NAMALWA (cell line): ENCODE data around the gene CA10.

ENCODE experiments used
- DNase-seq: peaks from one replicate; pipeline ENCODE4 v3.0.0-alpha.2; 2015; ENCODE audit warnings: low spot score

The CA10 gene

GRCh38 chr17:51860954-51861561 lies 297.5 kb downstream of the CA10 start:
- peak; percentile 55 for DNase-seq

GRCh38 chr17:51857052-51857597 lies 301.4 kb downstream of the CA10 start:
- no peak for DNase-seq

GRCh38 chr17:51855806-51856205 lies 302.7 kb downstream of the CA10 start:
- no peak for DNase-seq

- no peak for DNase-seq
Measured at GRCh38 chr17:51853857-51854256, 304.7 kb downstream of the CA10 start.

GRCh38 chr17:51852603-51853002 lies 305.9 kb downstream of the CA10 start:
- DNase-seq: no peak

- DNase-seq: peak; percentile 2
Measured at GRCh38 chr17:51850201-51850600, 308.3 kb downstream of the CA10 start.

- DNase-seq: no peak
Measured at GRCh38 chr17:51848451-51848850, 310.1 kb downstream of the CA10 start.

- no peak for DNase-seq
Measured at GRCh38 chr17:51846566-51846965, 311.9 kb downstream of the CA10 start.

- no peak for DNase-seq
Measured at GRCh38 chr17:51845776-51846175, 312.7 kb downstream of the CA10 start.

- DNase-seq: no peak
Measured at GRCh38 chr17:51842763-51843162, 315.8 kb downstream of the CA10 start.

GRCh38 chr17:51841669-51842068 lies 316.8 kb downstream of the CA10 start:
- no peak for DNase-seq

- DNase-seq: no peak
Measured at GRCh38 chr17:51840688-51841087, 317.8 kb downstream of the CA10 start.

- DNase-seq: no peak
Measured at GRCh38 chr17:51833620-51834019, 324.9 kb downstream of the CA10 start.

- no peak for DNase-seq
Measured at GRCh38 chr17:51833045-51833444, 325.5 kb downstream of the CA10 start.

GRCh38 chr17:51830886-51831285 lies 327.6 kb downstream of the CA10 start:
- DNase-seq: no peak

- DNase-seq: no peak
Measured at GRCh38 chr17:51830451-51830850, 328.1 kb downstream of the CA10 start.

GRCh38 chr17:51828901-51829300 lies 329.6 kb downstream of the CA10 start:
- no peak for DNase-seq

GRCh38 chr17:51827140-51827539 lies 331.4 kb downstream of the CA10 start:
- no peak for DNase-seq

GRCh38 chr17:51820766-51821165 lies 337.7 kb downstream of the CA10 start:
- DNase-seq: no peak

- no peak for DNase-seq
Measured at GRCh38 chr17:51820252-51820651, 338.3 kb downstream of the CA10 start.

GRCh38 chr17:51819341-51820219 lies 338.9 kb downstream of the CA10 start:
- no peak for DNase-seq

GRCh38 chr17:51818777-51819176 lies 339.7 kb downstream of the CA10 start:
- no peak for DNase-seq

GRCh38 chr17:51817955-51818354 lies 340.6 kb downstream of the CA10 start:
- DNase-seq: no peak
